Hematopoietic multipotent progenitor cell treated with erythropoietin and hydrocortisone succinate and interleukin-3 and kit ligand, for 15 days (in vitro differentiated cells): ENCODE measurements around the gene LAMC1.

ENCODE experiments used
- DNase-seq: peaks from one replicate; pipeline ENCODE4 v3.0.0-alpha.2; 2015; ENCODE audit warnings: low spot score

LAMC1 gene

GRCh38 chr1:183080406-183080805, 57.2 kb downstream of the LAMC1 start:
- no peak for DNase-seq

DNA sequence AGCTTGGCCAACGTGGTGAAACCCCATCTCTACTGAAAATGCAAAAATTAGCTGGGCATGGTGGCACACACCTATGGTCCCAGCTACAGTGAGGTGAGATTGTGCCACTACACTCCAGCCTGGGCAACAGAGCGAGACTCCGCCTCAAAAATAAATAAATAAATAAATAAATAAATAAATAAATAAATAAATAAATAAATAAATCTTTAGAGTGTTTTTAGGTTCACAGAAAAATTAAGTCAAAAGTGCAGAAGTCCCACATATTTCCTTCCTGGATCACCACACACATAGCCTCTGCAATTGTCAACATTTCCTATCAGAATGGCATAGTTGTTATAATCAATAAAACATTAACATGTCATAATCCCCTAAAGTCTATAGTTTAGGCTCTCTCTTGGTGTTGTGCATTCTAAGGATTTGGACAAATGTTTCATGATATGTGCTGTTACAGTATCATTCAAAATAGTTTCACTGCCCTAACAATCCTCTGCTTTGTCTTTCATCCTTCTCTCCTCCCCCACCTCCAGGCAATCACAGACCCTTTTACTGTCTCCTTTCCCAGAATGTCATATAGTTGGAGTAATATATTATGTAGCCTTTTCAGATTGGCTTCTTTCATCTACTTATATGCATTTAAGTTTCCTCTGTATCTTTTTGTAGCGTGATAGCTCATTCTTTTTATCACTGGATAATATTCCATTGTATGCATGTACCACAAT, 58.3 kb downstream of the LAMC1 start:
- no peak for DNase-seq

GRCh38 chr1:183082650-183083049, 59.4 kb downstream of the LAMC1 start:
- no peak for DNase-seq

GRCh38 chr1:183087001-183087400, 63.8 kb downstream of the LAMC1 start:
- no peak for DNase-seq

- no peak for DNase-seq
These were observed 65.9 kb downstream of the LAMC1 start for GRCh38 chr1:183089025-183089639.

GRCh38 chr1:183090391-183091006, 67.3 kb downstream of the LAMC1 start:
- no peak for DNase-seq

GRCh38 chr1:183091181-183091580, 68.0 kb downstream of the LAMC1 start:
- no peak for DNase-seq

- DNase-seq = no peak
These were observed 69.1 kb downstream of the LAMC1 start for GRCh38 chr1:183092350-183092749.

DNA sequence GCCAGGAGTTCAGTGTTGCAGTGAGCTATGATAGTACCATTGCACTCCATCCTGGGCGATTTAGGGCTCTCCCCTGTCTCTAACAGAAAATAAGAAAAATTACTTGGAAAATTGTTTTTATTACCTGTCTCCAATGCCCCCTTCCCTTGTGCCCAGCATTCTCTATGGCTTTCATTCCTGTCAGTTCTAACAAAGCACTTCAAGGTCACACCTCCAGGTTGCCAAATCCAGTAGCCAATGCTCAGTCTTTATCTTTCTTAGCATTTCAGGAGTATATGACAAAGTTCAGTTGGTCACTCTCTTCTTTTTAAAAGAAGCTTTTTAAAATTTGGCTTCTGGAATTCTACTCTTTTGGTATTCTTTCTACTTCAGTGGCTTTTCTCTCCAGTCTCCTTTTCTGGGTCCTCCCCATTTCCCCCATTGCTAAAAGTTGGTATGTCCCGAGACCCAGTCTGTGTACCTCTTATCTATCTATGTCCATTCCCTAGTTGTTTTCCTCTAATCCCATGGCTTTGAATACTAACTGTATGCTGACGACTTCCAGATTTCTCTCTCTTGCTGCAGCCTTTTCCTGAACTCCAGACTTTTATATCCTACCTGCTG, 69.9 kb downstream of the LAMC1 start:
- no peak for DNase-seq

- no peak for DNase-seq
These were observed 70.6 kb downstream of the LAMC1 start for GRCh38 chr1:183093786-183094298.

- no peak for DNase-seq
These were observed 71.1 kb downstream of the LAMC1 start for GRCh38 chr1:183094351-183094750.

DNA sequence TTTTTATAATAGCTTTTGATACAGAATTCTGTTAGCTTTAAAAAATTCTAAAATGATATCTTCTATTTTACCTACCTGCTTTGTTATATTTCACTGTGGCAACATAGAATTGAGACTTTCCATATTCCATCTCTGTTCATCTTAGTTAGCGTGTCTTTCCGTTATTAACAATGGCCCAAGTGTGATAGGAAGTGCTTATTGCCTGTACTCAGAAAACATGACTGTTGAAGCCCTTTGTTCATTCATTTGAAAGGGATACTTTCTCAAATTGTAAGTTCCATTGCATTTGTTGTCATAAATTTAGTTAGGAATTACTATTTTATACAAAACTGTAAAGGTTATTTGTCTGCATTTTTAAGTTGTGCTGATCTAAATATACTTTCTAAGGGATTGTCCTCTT, 73.1 kb downstream of the LAMC1 start:
- no peak for DNase-seq

DNA sequence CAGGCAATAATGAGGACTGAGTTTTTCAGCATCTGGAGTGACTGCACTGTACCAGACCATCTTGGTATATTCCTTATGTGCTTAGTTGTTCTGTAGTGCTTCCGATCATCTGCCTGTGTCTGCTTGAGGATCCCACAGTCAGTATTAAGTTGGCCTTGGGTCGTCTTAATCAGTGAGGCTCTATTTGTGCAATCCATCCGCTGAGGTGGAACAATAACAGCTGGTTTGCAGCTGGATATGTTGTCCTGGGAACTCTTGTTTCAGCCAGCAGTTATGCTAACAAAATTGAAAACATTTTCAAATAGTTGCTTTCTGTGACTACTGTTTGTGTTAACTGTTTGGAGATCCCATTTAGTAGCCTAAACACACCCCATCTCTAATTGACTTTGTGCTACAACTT, 73.7 kb downstream of the LAMC1 start:
- DNase-seq = no peak

- DNase-seq = no peak
These were observed 74.3 kb downstream of the LAMC1 start for GRCh38 chr1:183097438-183098051.

DNA sequence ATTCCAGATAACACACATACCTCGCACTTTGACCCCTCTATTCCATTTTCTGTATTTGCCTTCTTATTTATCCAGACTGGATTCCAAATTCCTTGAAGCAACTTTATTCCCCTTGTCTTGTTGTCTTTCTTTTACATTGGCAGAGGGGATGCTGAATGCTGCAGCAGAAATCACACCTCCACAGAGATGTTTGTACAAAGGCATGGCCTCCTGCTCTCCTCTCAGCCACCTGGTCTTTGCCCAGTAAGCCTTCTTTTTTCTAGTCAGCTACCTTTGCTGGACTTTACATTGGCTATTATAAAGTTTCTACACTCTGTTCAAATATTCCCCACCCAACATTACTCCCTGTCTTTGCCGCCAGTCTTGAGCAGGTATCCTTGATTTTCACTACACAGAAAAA, 75.1 kb downstream of the LAMC1 start:
- DNase-seq = no peak

DNA sequence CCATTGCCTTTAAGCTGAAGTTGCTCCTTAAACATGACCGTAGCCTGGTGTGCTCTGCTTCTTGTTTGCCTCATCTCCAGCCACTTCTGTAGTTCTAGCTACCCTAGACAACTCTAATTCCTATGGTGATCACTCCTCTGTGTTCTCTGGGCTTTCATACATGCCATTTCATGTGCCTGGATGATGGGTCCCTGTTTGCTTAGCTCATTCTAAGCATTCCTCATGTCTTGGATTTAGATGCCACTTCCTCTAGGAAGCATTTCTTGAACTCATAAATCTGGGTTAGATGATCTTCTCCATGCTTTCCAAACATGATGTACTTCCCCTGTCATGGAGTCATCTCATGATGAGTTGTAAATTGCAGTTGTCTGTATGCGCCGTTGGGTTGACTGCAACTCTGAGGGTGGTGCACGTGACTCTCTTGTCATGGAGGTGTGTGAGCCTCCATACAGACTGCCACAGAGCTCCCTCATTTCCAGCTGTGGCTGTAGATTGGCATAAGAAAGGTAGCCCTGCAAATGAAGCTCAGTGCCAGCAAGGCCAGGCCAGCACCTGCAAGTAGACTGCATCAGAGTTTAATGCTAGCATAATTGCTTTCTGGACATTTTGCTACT, 77.2 kb downstream of the LAMC1 start:
- DNase-seq = no peak

GRCh38 chr1:183101081-183101480, 77.9 kb downstream of the LAMC1 start:
- no peak for DNase-seq

GRCh38 chr1:183101841-183102276, 78.6 kb downstream of the LAMC1 start:
- no peak for DNase-seq

- DNase-seq = no peak
These were observed 79.9 kb downstream of the LAMC1 start for GRCh38 chr1:183103147-183103546.

DNA sequence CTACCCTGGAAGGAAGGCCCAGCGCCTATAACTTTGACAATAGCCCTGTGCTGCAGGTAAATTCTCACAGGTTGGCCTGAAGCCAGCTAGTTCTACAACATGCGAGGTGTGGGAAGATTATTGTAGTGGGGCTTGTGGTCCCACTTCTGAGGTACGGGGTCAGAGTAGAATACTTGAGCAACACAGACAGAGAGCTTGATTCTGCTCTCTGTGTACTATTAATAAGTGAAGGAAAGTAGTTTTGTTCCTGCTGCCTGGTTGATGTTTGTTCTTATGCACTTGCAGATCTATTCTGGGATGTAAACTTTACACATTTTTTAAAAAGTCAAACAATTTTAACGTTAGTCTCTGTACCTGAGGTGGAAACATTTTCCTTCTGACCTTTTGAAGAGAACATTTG, 80.4 kb downstream of the LAMC1 start:
- DNase-seq = no peak

- no peak for DNase-seq
These were observed 82.2 kb downstream of the LAMC1 start for GRCh38 chr1:183105449-183105848.

DNA sequence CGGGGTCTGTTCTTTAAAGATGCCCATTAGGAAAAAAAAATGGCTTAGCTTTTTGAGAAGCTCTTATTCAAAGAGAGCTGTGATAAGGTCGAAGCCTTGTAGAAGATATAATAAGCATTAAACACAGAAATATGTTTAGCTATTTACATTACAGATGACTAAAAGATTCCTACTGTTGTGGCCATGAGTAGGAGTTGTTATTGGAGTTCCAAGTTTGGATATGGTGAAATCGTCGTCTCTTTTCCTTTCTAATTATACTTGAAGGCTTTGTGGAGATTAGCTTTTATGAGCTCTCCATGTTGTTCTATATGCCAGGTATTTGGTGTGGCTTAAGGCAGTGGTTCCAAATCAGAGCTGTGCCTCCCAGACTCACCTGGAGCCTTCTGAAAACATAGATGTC, 82.9 kb downstream of the LAMC1 start:
- DNase-seq = no peak
